Ovary (tissue), 9 donors: Measurements from ENCODE around the gene CDH16. TPM values are rescaled to one million over a fixed set of nuclear protein-coding genes. Genes with fewer than 3 reads are reported as not detected.

ENCODE experiments used
- DNase-seq, 5 donors: peaks; one replicate each; pipeline ENCODE4 v3.0.0-alpha.2; 2019 to 2020
- H3K27ac ChIP-seq, 2 donors: fragments of 200-600 bp; one replicate each; pipeline versions ENCODE4 v1.5.1 to v1.8.0; 2019 to 2022
- H3K27me3 ChIP-seq: fragments of 200-600 bp; one replicate; pipeline ENCODE4 v1.8.0; 2022
- H3K36me3 ChIP-seq: fragments of 200-600 bp; sonication (generic); one replicate; pipeline ENCODE4 v1.5.1; 2019
- H3K4me1 ChIP-seq: one replicate; pipeline ENCODE4 v1.8.1; 2013; ENCODE audit warnings: mild to moderate bottlenecking, moderate library complexity; ENCODE audit not compliant: insufficient read depth
- H3K4me3 ChIP-seq: fragments of 200-600 bp; sonication (generic); one replicate; pipeline ENCODE4 v1.5.1; 2017
- H3K9me3 ChIP-seq, 2 donors: fragments of 200-600 bp in 1 of 2; sonication (generic) in 1 of 2; one replicate each; pipeline versions ENCODE4 v1.5.1 to v1.8.1; 2013 to 2019; ENCODE audit warnings: mild to moderate bottlenecking in 1 of 2, moderate library complexity in 1 of 2
- EP300 ChIP-seq: sonication (generic); formaldehyde crosslinking; IDR thresholded peaks from one replicate; pipeline ENCODE4 v1.6.1; 2017; ENCODE audit warnings: antibody characterized with exemption
- POLR2A ChIP-seq: fragments of 450-650 bp; IDR thresholded peaks from one replicate; pipeline ENCODE4 v1.6.1; 2017; ENCODE audit warnings: antibody characterized with exemption, mild to moderate bottlenecking, moderate library complexity
- WGBS, 3 donors: extraction: QIAGEN DNeasy Blood & Tissue Kit in 1 of 3; methylation state at CpG; one replicate each; pipeline versions ENCODE4 v1.1.5 to v1.1.7; 2013 to 2017; 5-methylcytosine and 5-hydroxymethylcytosine counted together
- intact Hi-C, 4 donors: fragments of 100-400 bp; cut with DNase I; formaldehyde crosslinking; loops; one replicate each; pipeline versions ENCODE4 v1.11.0 to v1.15.1; 2022 to 2023
- polyA plus RNA-seq, 2 donors: library from polyadenylated mRNA; stranded (reverse); fragments of 200-250 nt in 1 of 2; fragments of 350-450 nt in 1 of 2; fragmentation: Illumina TruSeq in 1 of 2; extraction: RNeasy Lipid Tissue Mini Kit (QIAGEN cat#74804) in 1 of 2; gene quantifications; one replicate each; pipeline ENCODE4 v1.2.3, GENCODE V29; 2013 to 2014
- total RNA-seq, 7 donors: library from RNA; depleted of rRNA in 2 of 7; stranded (reverse); fragments of >200 nt in 2 of 7; fragmentation: NEBNext Ultra II Directional in 3 of 7; extraction: Animal tissue kit (Norgen Biotek cat#: 25700) in 3 of 7; gene quantifications; one replicate each; pipeline versions ENCODE4 v1.1.0 to v1.2.4, GENCODE V29; 2016 to 2023
- TF ChIP-seq, protein P1 (sequence below), 3 donors: fragments of 450-650 bp in 2 of 3; fragments of 200-600 bp in 1 of 3; IDR thresholded peaks; one replicate each; pipeline versions ENCODE4 v1.5.1 to v1.8.0; 2016 to 2022; ENCODE audit warnings: antibody characterized with exemption in 3 of 3, mild to moderate bottlenecking in 1 of 3
- donor health status: DM: no; HTN: no; CAD: no; lungs with moderate emphysema.
- donor health status: DM: no; HTN: no; CAD: no.
- donor health status: Bipolar disorder and iron deficiency.
- donor health status: DM: yes; HTN: yes; CAD: no.
- donor health status: DM: no; HTN: no; CAD: no.
- donor health status: DM: yes; HTN: yes; CAD: no.

Gene CDH16
- total and polyA plus RNA-seq, 9 donors: 0.12 to 19.2 (median 0.57) TPM; not detected in 4

DNA sequence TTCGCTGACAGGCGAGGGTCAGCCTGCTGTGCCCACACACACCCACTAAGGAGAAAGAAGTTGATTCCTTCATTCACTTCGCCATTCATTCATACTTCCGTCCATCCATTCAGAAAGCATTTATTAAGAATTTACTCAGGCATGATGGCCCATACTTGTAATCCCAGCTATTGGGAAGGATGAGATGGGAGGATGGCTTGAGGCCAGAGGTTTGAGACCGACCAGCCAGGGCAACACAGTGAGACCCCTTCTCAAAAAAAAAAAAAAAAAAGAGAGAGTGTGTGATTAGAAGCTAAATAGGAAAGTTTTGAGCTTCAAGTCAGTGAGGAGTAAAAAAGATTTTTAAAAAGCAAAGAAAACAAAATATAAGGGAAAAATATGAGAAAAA is 25.4 kb upstream of the CDH16 start:
- WGBS, 3 donors: 75 to 82% (median 78%) methylated on average over 5 of the region's 5 CpGs
- TF ChIP-seq POLR2A: no peak
- TF ChIP-seq, protein P1, sequence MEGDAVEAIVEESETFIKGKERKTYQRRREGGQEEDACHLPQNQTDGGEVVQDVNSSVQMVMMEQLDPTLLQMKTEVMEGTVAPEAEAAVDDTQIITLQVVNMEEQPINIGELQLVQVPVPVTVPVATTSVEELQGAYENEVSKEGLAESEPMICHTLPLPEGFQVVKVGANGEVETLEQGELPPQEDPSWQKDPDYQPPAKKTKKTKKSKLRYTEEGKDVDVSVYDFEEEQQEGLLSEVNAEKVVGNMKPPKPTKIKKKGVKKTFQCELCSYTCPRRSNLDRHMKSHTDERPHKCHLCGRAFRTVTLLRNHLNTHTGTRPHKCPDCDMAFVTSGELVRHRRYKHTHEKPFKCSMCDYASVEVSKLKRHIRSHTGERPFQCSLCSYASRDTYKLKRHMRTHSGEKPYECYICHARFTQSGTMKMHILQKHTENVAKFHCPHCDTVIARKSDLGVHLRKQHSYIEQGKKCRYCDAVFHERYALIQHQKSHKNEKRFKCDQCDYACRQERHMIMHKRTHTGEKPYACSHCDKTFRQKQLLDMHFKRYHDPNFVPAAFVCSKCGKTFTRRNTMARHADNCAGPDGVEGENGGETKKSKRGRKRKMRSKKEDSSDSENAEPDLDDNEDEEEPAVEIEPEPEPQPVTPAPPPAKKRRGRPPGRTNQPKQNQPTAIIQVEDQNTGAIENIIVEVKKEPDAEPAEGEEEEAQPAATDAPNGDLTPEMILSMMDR (IDR thresholded peaks at IDR 0.05): no peak
- TF ChIP-seq EP300: no peak
- no peak for DNase-seq
- intact Hi-C loops: no loop called here
- no peaks in the 10 kb centered on the region for H3K36me3 ChIP-seq
- H3K4me3 ChIP-seq: no peak overlapping the region
- peaks cover 3% of the 10 kb centered on the region for H3K4me1 ChIP-seq
- no peaks in the 10 kb centered on the region for H3K27me3 ChIP-seq
- no peak overlapping the region for H3K27ac ChIP-seq
- no peaks in the 10 kb centered on the region for H3K9me3 ChIP-seq

DNA sequence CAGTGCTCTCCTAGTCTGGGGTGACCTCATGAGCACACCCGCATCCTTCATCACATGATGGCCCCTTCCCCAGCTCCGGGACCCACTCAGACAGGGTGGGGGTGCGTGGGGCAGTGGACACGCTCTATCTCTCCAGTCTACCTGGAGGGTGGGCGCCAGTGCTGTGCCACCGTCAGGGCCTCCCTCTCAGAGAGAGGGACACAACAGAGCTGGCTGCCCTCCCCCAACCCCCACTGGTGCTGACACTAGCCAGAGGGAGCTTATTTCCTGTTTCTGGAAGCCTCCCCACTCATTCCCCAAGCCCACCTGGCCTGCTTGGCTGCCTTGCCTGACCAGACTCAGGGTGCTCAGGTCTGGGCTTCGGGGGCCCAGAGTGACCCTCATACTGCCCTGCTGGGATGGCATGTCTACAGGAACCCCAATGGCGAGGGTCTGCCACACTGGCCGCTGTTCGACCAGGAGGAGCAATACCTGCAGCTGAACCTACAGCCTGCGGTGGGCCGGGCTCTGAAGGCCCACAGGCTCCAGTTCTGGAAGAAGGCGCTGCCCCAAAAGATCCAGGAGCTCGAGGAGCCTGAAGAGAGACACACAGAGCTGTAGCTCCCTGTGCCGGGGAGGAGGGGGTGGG is 24.9 kb upstream of the CDH16 start:
- no peak for TF ChIP-seq POLR2A
- no peak for TF ChIP-seq EP300
- TF ChIP-seq, protein P1 (IDR thresholded peaks at IDR 0.05): no peak
- Histone ChIP-seq H3K36me3 (no peaks in the 10 kb centered on the region), H3K27me3 (no peaks in the 10 kb centered on the region), H3K27ac (no peak overlapping the region), H3K9me3 (no peaks in the 10 kb centered on the region), H3K4me3 (no peak overlapping the region), H3K4me1 (peaks cover under 1% of the 10 kb centered on the region)
- intact Hi-C loops: no loop called here
- WGBS, 3 donors: 85 to 91% (median 87%) methylated on average over 15 of the region's 15 CpGs
- DNase-seq: no peak

DNA sequence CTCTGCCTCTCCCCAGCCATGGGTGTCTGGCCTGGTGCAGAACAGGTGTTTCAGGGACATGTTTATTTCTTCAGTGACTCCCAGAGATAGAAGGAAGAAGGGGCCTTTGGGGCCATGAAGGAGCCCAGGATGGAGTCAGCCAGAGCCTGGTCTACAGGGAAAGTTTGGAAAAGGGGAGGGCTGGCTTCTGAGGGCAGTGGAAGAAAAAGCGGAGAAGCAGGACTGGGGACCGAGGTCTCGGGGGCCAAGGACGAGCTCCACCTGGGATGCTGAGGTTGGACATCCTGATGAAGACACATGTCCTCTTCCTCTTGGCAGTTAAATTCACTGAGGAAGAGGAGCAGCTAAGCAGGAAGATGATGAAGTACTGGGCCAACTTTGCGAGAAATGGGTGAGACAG is 24.3 kb upstream of the CDH16 start:
- Histone ChIP-seq H3K4me1 (no peaks in the 10 kb centered on the region), H3K27me3 (no peaks in the 10 kb centered on the region), H3K36me3 (no peaks in the 10 kb centered on the region), H3K9me3 (no peaks in the 10 kb centered on the region), H3K4me3 (no peak overlapping the region), H3K27ac (no peak overlapping the region)
- intact Hi-C loops: no loop called here
- TF ChIP-seq, protein P1 (IDR thresholded peaks at IDR 0.05): no peak
- no peak for DNase-seq
- WGBS, 3 donors: 76 to 90% (median 89%) methylated on average over 5 of the region's 5 CpGs

DNA sequence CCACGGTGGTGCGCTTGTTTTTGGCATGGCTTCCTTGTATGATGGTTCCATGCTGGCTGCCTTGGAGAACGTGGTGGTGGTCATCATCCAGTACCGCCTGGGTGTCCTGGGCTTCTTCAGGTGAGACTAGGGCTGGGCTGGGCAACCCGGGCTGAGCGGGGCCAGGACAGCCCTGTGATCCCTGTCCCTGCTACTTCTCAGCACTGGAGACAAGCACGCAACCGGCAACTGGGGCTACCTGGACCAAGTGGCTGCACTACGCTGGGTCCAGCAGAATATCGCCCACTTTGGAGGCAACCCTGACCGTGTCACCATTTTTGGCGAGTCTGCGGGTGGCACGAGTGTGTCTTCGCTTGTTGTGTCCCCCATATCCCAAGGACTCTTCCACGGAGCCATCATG is 21.6 kb upstream of the CDH16 start:
- H3K27me3 ChIP-seq: no peaks in the 10 kb centered on the region
- intact Hi-C loops: no loop called here
- H3K36me3 ChIP-seq: no peaks in the 10 kb centered on the region
- 92 to 94% (median 93%) methylated on average over 16 of the region's 16 CpGs for WGBS, 3 donors
- H3K27ac ChIP-seq: no peak overlapping the region
- no peak overlapping the region for H3K4me3 ChIP-seq
- TF ChIP-seq EP300: no peak
- TF ChIP-seq, protein P1 (IDR thresholded peaks at IDR 0.05): no peak
- no peak for TF ChIP-seq POLR2A
- H3K9me3 ChIP-seq: no peaks in the 10 kb centered on the region
- H3K4me1 ChIP-seq: peaks cover 11% of the 10 kb centered on the region
- no peak for DNase-seq
